ENCODE data around the gene ERC2.

Gene ERC2

DNA sequence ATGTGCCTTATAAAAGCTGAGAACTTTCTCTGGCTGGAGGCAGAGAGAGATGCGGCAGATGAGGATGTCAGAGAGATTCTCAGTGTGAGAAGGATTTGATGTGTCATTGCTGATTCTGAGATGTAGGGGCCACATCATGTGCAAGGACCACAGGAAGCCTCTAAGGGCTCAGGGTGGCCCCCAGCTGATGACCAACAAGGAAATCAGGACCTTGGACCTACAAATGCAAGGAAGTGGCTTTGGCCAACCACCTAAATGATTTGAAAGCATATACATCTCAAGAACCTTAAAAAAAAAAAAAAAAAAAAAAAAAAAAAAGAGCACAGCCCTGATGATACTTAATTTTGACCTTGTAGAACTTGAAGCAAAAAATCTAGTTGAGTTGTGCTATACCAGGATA lies 282.4 kb downstream of the ERC2 start:
- no peaks in the 10 kb centered on the region for H3K27me3 ChIP-seq (ENCODE audit: control insufficient read depth, insufficient read depth, low read length)
- H3K4me1 ChIP-seq (ENCODE audit: control insufficient read depth, insufficient read depth, low read length): no peaks in the 10 kb centered on the region
- H3K36me3 ChIP-seq (ENCODE audit: control insufficient read depth, insufficient read depth, low read length): no peaks in the 10 kb centered on the region
- no peak overlapping the region for H3K27ac ChIP-seq (ENCODE audit: low read depth, low read length)
- no peak overlapping the region for H3K4me3 ChIP-seq (ENCODE audit: low read length)
- H3K9ac ChIP-seq (ENCODE audit: low read length): no peak overlapping the region

DNA sequence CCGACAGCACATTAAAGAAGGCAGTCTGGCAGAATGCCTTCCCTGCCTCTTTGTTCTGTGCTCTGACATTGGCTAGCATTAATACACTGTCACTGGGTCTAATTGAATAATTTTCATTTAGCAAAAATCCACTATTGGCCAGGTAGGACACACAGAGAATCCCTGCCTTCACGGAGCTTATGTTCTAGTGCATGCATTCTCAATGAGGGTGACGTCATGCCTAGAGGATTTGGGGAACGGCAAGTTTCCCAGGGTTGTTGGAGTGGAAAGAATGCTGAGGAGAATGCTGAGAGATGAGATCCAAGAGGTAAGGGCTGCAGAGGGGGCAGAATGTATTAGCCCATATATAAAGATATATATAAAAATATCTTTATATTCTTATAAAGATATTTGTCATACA lies 284.7 kb downstream of the ERC2 start:
- Histone ChIP-seq H3K4me1 (ENCODE audit: control insufficient read depth, insufficient read depth, low read length) (no peaks in the 10 kb centered on the region), H3K27me3 (ENCODE audit: control insufficient read depth, insufficient read depth, low read length) (no peaks in the 10 kb centered on the region), H3K36me3 (ENCODE audit: control insufficient read depth, insufficient read depth, low read length) (no peaks in the 10 kb centered on the region), H3K9ac (ENCODE audit: low read length) (no peak overlapping the region), H3K4me3 (ENCODE audit: low read length) (no peak overlapping the region), H3K27ac (ENCODE audit: low read depth, low read length) (no peak overlapping the region)

DNA sequence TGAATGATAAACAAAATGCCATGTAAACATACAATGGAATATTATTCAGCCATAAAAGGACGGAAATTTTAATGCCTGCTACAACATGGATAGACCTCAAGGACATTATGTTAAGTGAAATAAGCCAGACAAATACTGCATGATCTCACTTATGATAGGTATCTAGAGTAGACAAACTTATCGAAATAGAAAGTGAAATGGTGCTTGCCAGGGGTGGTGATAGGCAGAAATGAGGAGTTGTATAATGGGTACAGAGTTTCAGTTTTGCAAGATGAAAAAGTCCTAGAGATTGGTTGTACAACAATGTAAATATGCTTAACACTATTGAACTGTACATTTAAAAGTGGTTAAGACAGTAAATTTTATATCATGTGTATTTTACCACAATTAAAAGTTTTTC lies 287.8 kb downstream of the ERC2 start:
- H3K27me3 ChIP-seq (ENCODE audit: control insufficient read depth, insufficient read depth, low read length): no peaks in the 10 kb centered on the region
- H3K27ac ChIP-seq (ENCODE audit: low read depth, low read length): no peak overlapping the region
- H3K4me3 ChIP-seq (ENCODE audit: low read length): no peak overlapping the region
- H3K9ac ChIP-seq (ENCODE audit: low read length): no peak overlapping the region
- no peaks in the 10 kb centered on the region for H3K36me3 ChIP-seq (ENCODE audit: control insufficient read depth, insufficient read depth, low read length)
- H3K4me1 ChIP-seq (ENCODE audit: control insufficient read depth, insufficient read depth, low read length): no peaks in the 10 kb centered on the region

DNA sequence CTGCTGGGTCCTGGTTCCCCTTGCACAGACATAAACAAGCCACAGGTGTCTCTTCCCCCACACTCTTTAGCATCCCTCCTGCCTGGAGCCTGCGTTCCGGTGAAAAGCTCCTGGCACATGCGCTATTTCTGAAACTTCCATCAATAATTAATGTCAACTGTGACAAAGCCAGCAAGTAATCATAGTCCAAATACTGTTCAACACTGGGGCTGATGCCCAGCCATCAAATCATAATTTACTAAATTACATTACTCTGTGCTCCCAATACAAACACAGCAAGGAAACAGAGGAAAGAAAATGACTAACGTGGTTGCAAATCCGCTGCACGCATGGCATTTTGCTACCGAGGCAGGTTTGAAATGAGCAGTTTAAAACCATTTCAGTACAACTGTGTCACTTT lies 294.7 kb downstream of the ERC2 start:
- Histone ChIP-seq H3K36me3 (ENCODE audit: control insufficient read depth, insufficient read depth, low read length) (no peaks in the 10 kb centered on the region), H3K9ac (ENCODE audit: low read length) (no peak overlapping the region), H3K27ac (ENCODE audit: low read depth, low read length) (no peak overlapping the region), H3K27me3 (ENCODE audit: control insufficient read depth, insufficient read depth, low read length) (no peaks in the 10 kb centered on the region), H3K4me3 (ENCODE audit: low read length) (no peak overlapping the region), H3K4me1 (ENCODE audit: control insufficient read depth, insufficient read depth, low read length) (no peaks in the 10 kb centered on the region)

DNA sequence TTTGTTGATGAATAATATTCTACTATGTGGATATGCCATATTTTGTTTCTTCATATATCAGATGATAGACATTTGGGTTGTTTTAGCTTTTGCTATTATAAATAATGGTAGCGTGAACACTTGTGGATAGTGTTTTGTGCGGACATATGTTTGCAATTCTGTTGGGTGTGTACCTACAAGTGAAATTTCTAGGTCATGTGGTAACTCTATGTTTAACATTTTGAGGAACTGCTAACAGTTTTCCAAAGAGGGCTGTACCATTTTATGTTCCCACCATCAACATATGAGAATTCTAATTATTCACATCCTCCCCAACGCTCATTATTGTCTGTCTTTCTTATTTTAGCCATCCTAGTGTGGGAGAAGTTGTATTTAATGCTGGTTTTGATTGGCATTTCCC lies 303.8 kb downstream of the ERC2 start:
- Histone ChIP-seq H3K4me3 (ENCODE audit: low read length) (no peak overlapping the region), H3K27me3 (ENCODE audit: control insufficient read depth, insufficient read depth, low read length) (no peaks in the 10 kb centered on the region), H3K4me1 (ENCODE audit: control insufficient read depth, insufficient read depth, low read length) (no peaks in the 10 kb centered on the region), H3K9ac (ENCODE audit: low read length) (no peak overlapping the region), H3K36me3 (ENCODE audit: control insufficient read depth, insufficient read depth, low read length) (no peaks in the 10 kb centered on the region), H3K27ac (ENCODE audit: low read depth, low read length) (no peak overlapping the region)

DNA sequence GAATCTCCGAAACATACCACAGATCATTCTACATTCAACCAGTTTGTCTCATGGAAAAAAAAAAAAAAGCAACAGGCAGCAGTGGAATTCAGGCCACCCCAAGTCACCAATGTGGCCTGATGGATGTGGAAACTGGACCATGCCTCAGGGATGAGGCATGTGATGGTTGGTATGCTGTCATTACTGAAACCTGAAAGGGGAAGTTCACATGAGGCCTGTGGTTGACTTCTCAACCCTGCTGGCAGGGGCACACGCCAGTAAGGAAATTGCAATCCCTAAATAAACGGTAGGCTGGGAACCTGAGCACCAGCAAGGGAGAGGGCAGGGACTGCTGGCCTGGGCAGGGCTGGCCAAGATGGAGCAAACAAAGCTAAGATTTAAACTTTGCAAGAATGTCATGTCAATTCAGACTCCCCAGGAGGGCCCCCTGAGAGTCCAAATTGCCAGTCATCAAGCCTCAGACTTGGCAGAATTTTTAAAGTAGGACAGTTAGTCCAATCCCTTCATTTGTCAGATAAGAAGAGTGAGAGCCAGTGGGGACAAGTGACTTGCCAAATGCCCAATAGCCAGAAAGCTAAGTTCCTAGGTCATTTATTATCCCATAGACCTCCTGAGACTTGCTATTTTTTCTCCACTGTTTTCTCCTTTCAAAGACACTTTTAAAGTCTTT lies 310.4 kb downstream of the ERC2 start:
- H3K4me1 ChIP-seq (ENCODE audit: control insufficient read depth, insufficient read depth, low read length): no peaks in the 10 kb centered on the region
- no peak overlapping the region for H3K9ac ChIP-seq (ENCODE audit: low read length)
- H3K27me3 ChIP-seq (ENCODE audit: control insufficient read depth, insufficient read depth, low read length): no peaks in the 10 kb centered on the region
- no peak overlapping the region for H3K27ac ChIP-seq (ENCODE audit: low read depth, low read length)
- no peak overlapping the region for H3K4me3 ChIP-seq (ENCODE audit: low read length)
- H3K36me3 ChIP-seq (ENCODE audit: control insufficient read depth, insufficient read depth, low read length): no peaks in the 10 kb centered on the region

DNA sequence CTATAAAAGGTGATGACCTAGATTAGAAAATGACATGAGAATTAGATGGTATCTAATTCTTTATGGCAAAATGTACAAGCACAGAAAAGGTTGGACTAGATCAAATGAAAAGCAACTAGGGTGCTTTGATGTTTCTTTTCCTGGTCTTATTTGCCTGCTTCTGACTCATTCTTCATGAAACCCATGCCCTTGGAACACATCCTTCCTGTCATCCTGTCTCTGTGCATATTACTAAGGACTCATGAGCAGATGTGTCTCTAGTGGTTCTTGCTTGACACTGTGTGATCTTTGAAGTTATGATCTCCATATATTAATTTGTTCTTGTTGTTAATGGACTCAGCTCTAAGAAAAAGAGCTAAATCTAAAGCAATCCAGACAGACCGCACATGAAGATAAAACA lies 314.0 kb downstream of the ERC2 start:
- Histone ChIP-seq H3K4me3 (ENCODE audit: low read length) (no peak overlapping the region), H3K36me3 (ENCODE audit: control insufficient read depth, insufficient read depth, low read length) (no peaks in the 10 kb centered on the region), H3K27me3 (ENCODE audit: control insufficient read depth, insufficient read depth, low read length) (no peaks in the 10 kb centered on the region), H3K4me1 (ENCODE audit: control insufficient read depth, insufficient read depth, low read length) (no peaks in the 10 kb centered on the region), H3K27ac (ENCODE audit: low read depth, low read length) (no peak overlapping the region), H3K9ac (ENCODE audit: low read length) (no peak overlapping the region)

DNA sequence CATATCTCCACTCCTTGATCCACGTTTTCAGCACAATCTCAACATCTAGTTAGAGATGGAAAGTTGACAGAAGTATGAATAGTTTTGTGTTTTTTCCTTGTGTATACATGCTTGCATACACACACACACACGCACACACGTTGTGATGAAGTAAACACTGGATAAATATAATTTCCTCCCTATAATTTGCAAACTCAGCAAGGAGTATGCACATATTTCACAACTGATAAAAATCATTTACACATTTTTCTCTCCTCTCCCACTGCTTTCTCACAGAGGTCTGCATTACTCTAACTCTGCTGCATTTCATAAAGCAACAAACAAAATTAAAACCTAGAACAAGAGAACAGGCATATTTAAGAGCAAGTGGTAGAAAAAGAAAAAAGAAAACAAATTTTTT lies 320.9 kb downstream of the ERC2 start:
- H3K9ac ChIP-seq (ENCODE audit: low read length): no peak overlapping the region
- H3K4me1 ChIP-seq (ENCODE audit: control insufficient read depth, insufficient read depth, low read length): no peaks in the 10 kb centered on the region
- no peak overlapping the region for H3K27ac ChIP-seq (ENCODE audit: low read depth, low read length)
- no peaks in the 10 kb centered on the region for H3K36me3 ChIP-seq (ENCODE audit: control insufficient read depth, insufficient read depth, low read length)
- no peaks in the 10 kb centered on the region for H3K27me3 ChIP-seq (ENCODE audit: control insufficient read depth, insufficient read depth, low read length)
- no peak overlapping the region for H3K4me3 ChIP-seq (ENCODE audit: low read length)

DNA sequence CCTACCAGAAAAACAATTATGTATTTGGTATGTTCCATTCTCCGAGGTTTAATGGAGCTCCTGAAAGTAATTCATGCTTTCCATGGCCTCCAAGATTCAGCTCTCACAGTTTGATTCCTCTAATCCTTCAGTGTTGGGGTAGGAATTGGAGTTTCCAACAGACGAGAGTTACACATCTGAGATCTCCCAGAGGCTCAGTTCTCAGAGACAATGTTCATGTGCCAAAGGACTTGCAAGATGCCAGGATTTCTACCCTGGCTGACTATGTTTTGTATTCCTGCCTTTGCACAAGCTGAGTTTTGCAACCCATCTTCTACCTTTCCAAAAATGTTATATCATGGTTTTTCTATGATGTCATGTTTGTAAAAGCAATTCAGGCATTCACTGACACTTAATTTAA lies 322.9 kb downstream of the ERC2 start:
- Histone ChIP-seq H3K4me3 (ENCODE audit: low read length) (no peak overlapping the region), H3K36me3 (ENCODE audit: control insufficient read depth, insufficient read depth, low read length) (no peaks in the 10 kb centered on the region), H3K27me3 (ENCODE audit: control insufficient read depth, insufficient read depth, low read length) (no peaks in the 10 kb centered on the region), H3K4me1 (ENCODE audit: control insufficient read depth, insufficient read depth, low read length) (no peaks in the 10 kb centered on the region), H3K9ac (ENCODE audit: low read length) (no peak overlapping the region), H3K27ac (ENCODE audit: low read depth, low read length) (no peak overlapping the region)

DNA sequence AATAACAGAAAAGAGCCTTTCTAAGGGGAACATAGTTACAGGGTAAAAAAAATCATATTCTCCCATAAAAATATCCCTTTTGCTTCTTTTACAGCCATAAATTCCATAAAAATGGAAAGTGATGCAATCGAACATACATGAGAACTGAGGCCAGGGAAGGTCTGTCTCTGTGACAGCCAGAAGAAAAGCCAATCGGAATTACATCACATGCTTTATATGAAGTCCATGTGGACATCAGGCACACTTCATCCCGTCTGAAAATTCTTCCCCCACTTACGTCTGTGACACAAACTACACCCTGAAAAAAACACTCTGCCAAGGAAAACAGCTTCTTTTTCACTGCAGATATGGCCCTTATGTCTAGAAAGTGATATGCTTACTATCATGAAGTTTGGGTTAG lies 323.5 kb downstream of the ERC2 start:
- Histone ChIP-seq H3K4me1 (ENCODE audit: control insufficient read depth, insufficient read depth, low read length) (no peaks in the 10 kb centered on the region), H3K4me3 (ENCODE audit: low read length) (no peak overlapping the region), H3K9ac (ENCODE audit: low read length) (no peak overlapping the region), H3K36me3 (ENCODE audit: control insufficient read depth, insufficient read depth, low read length) (no peaks in the 10 kb centered on the region), H3K27me3 (ENCODE audit: control insufficient read depth, insufficient read depth, low read length) (no peaks in the 10 kb centered on the region), H3K27ac (ENCODE audit: low read depth, low read length) (no peak overlapping the region)

DNA sequence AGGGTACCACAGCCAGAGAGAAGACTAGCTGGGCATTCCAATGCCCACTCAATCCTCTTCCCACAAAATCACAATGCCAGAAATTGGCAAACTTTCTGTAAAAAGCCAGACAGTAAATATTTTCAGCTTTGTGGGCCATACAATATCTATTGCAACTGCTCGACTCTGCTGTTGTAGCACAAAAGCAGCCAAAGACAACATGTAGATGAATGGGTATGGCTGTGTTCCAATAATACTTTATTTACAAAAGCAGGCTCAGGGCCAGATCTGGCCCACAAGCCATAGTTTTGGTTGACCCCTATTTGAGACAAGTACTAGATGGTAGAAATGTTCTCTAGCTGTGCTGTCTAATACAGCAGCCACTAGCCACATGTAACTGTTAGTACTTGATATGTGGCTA lies 330.9 kb downstream of the ERC2 start:
- no peaks in the 10 kb centered on the region for H3K27me3 ChIP-seq (ENCODE audit: control insufficient read depth, insufficient read depth, low read length)
- H3K36me3 ChIP-seq (ENCODE audit: control insufficient read depth, insufficient read depth, low read length): no peaks in the 10 kb centered on the region
- no peaks in the 10 kb centered on the region for H3K4me1 ChIP-seq (ENCODE audit: control insufficient read depth, insufficient read depth, low read length)
- no peak overlapping the region for H3K9ac ChIP-seq (ENCODE audit: low read length)
- H3K4me3 ChIP-seq (ENCODE audit: low read length): no peak overlapping the region
- H3K27ac ChIP-seq (ENCODE audit: low read depth, low read length): no peak overlapping the region

DNA sequence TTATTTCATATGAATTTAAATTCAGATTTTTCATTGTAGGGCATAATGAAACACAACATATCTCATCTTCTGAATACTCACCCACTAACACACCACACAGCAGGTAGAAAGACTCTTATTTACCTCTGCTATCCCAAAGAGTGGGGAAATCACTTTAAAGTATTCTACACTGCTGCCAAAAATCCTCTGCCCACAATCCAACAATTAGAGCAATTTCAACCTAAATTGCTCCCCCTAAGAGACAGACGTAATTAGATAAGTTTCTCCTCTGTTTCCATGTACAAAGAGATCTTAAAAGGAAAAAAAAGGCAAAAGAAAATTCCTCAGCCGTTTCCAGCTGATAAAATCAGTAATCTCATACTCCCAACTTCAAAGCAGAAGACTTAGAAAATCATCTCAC lies 331.8 kb downstream of the ERC2 start:
- Histone ChIP-seq H3K9ac (ENCODE audit: low read length) (no peak overlapping the region), H3K27me3 (ENCODE audit: control insufficient read depth, insufficient read depth, low read length) (no peaks in the 10 kb centered on the region), H3K36me3 (ENCODE audit: control insufficient read depth, insufficient read depth, low read length) (no peaks in the 10 kb centered on the region), H3K27ac (ENCODE audit: low read depth, low read length) (no peak overlapping the region), H3K4me3 (ENCODE audit: low read length) (no peak overlapping the region), H3K4me1 (ENCODE audit: control insufficient read depth, insufficient read depth, low read length) (no peaks in the 10 kb centered on the region)

DNA sequence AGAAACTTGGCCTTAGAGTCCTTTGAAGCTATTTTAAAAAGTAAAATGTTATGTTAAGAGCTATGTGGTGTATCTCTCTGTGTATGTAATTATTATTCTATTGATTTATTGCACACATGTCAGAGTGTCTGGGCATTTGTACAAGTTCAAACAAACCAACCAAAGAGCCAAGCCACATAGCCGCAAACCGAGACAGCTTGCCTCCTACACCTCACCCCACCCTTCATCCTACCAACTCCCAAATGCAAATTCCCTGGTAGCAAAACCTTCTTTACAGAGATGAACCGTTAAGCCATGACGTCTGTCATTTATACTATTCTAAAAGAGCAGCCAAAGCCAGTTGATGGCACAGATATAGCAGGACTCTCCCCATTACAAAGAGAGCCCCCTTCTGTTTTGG lies 332.3 kb downstream of the ERC2 start:
- Histone ChIP-seq H3K9ac (ENCODE audit: low read length) (no peak overlapping the region), H3K4me1 (ENCODE audit: control insufficient read depth, insufficient read depth, low read length) (no peaks in the 10 kb centered on the region), H3K4me3 (ENCODE audit: low read length) (no peak overlapping the region), H3K27ac (ENCODE audit: low read depth, low read length) (no peak overlapping the region), H3K27me3 (ENCODE audit: control insufficient read depth, insufficient read depth, low read length) (no peaks in the 10 kb centered on the region), H3K36me3 (ENCODE audit: control insufficient read depth, insufficient read depth, low read length) (no peaks in the 10 kb centered on the region)
